Measurements from ENCODE around the gene FBXL17. TPM values are rescaled to one million over a fixed set of nuclear protein-coding genes. Genes with fewer than 3 reads are reported as not detected.

Gene FBXL17
- total RNA-seq = 17.5 TPM
- long read RNA-seq, full-length matches to known transcripts = 2 of 19 reads
- long read RNA-seq, partial matches to known transcripts = 3 of 19 reads
- long read RNA-seq, other reads (novel, unspliced or antisense) = 14 of 19 reads

GRCh38 chr5:108381954-108382783, at the start of gene FBXL17:
TSS of gene FBXL17 (minus strand) at chr5:108382098.
- Histone ChIP-seq H3K4me3 (peak within 1 kb of the TSS; percentile 95), H3K4me1 (peaks cover 27% of the 10 kb centered on the region), H3K27me3 (no peaks in the 10 kb centered on the region), H3K36me3 (no peaks in the 10 kb centered on the region), H3K27ac (peak within 1 kb of the TSS; percentile 100), H3K9me3 (no peaks in the 10 kb centered on the region)
- TF ChIP-seq, protein P1, sequence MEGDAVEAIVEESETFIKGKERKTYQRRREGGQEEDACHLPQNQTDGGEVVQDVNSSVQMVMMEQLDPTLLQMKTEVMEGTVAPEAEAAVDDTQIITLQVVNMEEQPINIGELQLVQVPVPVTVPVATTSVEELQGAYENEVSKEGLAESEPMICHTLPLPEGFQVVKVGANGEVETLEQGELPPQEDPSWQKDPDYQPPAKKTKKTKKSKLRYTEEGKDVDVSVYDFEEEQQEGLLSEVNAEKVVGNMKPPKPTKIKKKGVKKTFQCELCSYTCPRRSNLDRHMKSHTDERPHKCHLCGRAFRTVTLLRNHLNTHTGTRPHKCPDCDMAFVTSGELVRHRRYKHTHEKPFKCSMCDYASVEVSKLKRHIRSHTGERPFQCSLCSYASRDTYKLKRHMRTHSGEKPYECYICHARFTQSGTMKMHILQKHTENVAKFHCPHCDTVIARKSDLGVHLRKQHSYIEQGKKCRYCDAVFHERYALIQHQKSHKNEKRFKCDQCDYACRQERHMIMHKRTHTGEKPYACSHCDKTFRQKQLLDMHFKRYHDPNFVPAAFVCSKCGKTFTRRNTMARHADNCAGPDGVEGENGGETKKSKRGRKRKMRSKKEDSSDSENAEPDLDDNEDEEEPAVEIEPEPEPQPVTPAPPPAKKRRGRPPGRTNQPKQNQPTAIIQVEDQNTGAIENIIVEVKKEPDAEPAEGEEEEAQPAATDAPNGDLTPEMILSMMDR (IDR thresholded peaks at IDR 0.05) = no peak
- DNase-seq = peak; percentile 98
- peak; percentile 92 for ATAC-seq
- intact Hi-C loops (cut with DNase I) = no loop called here

- Histone ChIP-seq H3K27me3 (no peaks in the 10 kb centered on the region), H3K36me3 (no peaks in the 10 kb centered on the region), H3K4me3 (no peak overlapping the region), H3K4me1 (no peaks in the 10 kb centered on the region), H3K27ac (no peak overlapping the region), H3K9me3 (no peaks in the 10 kb centered on the region)
- no peak for ATAC-seq
- TF ChIP-seq, protein P1 (IDR thresholded peaks at IDR 0.05) = no peak
- no peak for DNase-seq
- intact Hi-C loops (cut with DNase I) = no loop called here
These were observed 49.2 kb upstream of the FBXL17 start for GRCh38 chr5:108430931-108431608.

- intact Hi-C loops (cut with DNase I) = no loop called here
- no peak for ATAC-seq
- no peaks in the 10 kb centered on the region for H3K9me3 ChIP-seq
- H3K27ac ChIP-seq = no peak overlapping the region
- TF ChIP-seq, protein P1 (IDR thresholded peaks at IDR 0.05) = no peak
- H3K36me3 ChIP-seq = no peaks in the 10 kb centered on the region
- H3K4me1 ChIP-seq = no peaks in the 10 kb centered on the region
- DNase-seq = no peak
- H3K4me3 ChIP-seq = no peak overlapping the region
- H3K27me3 ChIP-seq = no peaks in the 10 kb centered on the region
These were observed 39.8 kb upstream of the FBXL17 start for GRCh38 chr5:108421713-108422112.

DNA sequence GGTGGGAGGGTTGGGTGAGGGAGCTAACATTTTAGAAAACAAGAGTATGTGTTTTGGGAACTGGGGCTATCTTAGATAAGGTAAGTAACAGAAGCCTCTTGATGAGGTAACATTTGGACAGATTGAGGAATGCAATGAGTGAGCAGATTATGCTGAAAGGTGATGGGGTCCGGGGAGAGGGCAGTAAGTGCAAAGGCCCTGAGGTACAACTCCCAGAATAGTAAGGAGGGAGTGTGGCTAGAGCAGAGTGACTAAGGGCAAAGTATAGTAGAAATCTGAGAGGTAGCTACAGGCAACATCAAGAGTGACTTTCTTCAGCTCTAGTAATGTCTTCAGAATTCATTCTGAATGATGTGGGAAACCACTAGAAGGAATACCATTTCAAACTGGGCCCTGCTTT, 38.9 kb upstream of the FBXL17 start:
- no peaks in the 10 kb centered on the region for H3K27me3 ChIP-seq
- intact Hi-C loops (cut with DNase I) = no loop called here
- DNase-seq (no peak), ATAC-seq (no peak)
- no peak overlapping the region for H3K4me3 ChIP-seq
- no peaks in the 10 kb centered on the region for H3K36me3 ChIP-seq
- TF ChIP-seq, protein P1 (IDR thresholded peaks at IDR 0.05) = no peak
- no peaks in the 10 kb centered on the region for H3K4me1 ChIP-seq
- no peaks in the 10 kb centered on the region for H3K9me3 ChIP-seq
- H3K27ac ChIP-seq = no peak overlapping the region

DNA sequence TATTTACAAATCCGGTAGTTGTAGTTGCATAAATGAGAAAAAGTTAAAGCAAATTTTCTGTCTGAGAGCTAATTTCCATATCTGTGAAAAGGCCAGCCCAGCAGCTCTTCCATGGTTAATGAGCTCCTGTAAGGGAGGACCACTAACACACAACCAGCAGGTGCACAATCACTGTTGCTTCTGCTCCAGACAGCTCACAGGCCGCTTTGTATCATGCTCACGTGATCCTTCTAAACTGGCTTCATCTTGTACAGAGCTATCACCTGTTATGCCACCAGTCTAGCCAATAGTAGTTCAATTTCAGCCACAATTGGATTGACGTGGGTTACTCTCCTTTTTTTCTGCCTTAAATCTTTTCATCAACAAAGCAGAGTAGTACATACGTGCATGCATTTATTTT, 38.3 kb upstream of the FBXL17 start:
- TF ChIP-seq, protein P1 (IDR thresholded peaks at IDR 0.05) = no peak
- no peak overlapping the region for H3K4me3 ChIP-seq
- DNase-seq (no peak), ATAC-seq (no peak)
- H3K4me1 ChIP-seq = no peaks in the 10 kb centered on the region
- intact Hi-C loops (cut with DNase I) = no loop called here
- H3K27ac ChIP-seq = no peak overlapping the region
- H3K9me3 ChIP-seq = no peaks in the 10 kb centered on the region
- no peaks in the 10 kb centered on the region for H3K36me3 ChIP-seq
- H3K27me3 ChIP-seq = no peaks in the 10 kb centered on the region

Data from upper lobe of right lung (tissue), 1 donor.